ENCODE data around the gene CDX2. TPM values are rescaled to one million over a fixed set of nuclear protein-coding genes. Genes with fewer than 3 reads are reported as not detected.

Gene CDX2
- total and polyA plus RNA-seq, 4 donors, result not detected

DNA sequence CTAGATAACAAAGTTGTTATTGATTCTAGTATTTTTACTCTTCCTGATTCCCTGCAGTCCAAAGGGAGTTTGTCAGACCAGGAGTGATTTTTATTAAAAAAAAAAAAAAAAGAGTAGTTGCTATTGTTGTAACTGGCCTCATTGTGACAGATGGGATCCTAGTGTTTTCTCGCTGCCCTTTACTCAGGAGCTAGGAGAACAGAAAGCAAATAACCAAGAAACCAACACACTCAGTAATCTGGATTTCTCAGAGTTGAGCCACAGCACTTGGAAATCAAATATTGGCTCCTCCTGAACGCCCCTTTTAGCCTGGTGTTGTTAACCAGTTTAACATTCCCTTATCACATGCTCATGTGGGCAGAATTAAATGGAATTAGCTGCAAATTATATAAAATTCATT lies 57.6 kb downstream of the CDX2 start:
- no peak overlapping the region for H3K27ac ChIP-seq (ENCODE audit: low read depth in 1 of 2, low read length in 2 of 2)
- no peaks in the 10 kb centered on the region for H3K9me3 ChIP-seq (ENCODE audit: control insufficient read depth in 4 of 4, low read length in 3 of 4)
- no peak overlapping the region for H3K4me3 ChIP-seq (ENCODE audit: low read depth in 1 of 3, low read length in 3 of 3)
- no peaks in the 10 kb centered on the region for H3K4me1 ChIP-seq (ENCODE audit: control insufficient read depth in 4 of 4, insufficient read depth in 4 of 4, low read length in 3 of 4)
- H3K9ac ChIP-seq (ENCODE audit: low read depth in 1 of 2, low read length in 2 of 2), result no peak overlapping the region
- no peak for TF ChIP-seq TAF1 (conservative IDR thresholded peaks at IDR 0.05)
- WGBS, result 34% methylated on average over 2 of the region's 2 CpGs
- DNase-seq (ENCODE audit: low spot score), result no peak
- peaks cover 0 to 18% (median 3%) of the 10 kb centered on the region in 4 donors for H3K27me3 ChIP-seq (ENCODE audit: control insufficient read depth in 4 of 4, insufficient read depth in 4 of 4, low read length in 3 of 4)
- H3K36me3 ChIP-seq (ENCODE audit: control insufficient read depth in 4 of 4, insufficient read depth in 3 of 4, low read depth in 1 of 4, low read length in 3 of 4), result no peaks in the 10 kb centered on the region

Small RNA genes lying within 50 kb of the gene (small RNA-seq; reads per million reads assigned to genes)
- 0.07 reads per million for gene ATP5F1EP2
- not detected for gene RN7SL272P

Other genes with a start within 250 kb of the CDX2 start
- not detected for gene GSX1, start 176.8 kb downstream of the CDX2 start, total RNA-seq
- not detected for gene GSX1, start 176.8 kb downstream of the CDX2 start, polyA plus RNA-seq
- under 1 TPM in 1 of 2 donors, not detected in 1; 0.08 TPM for gene PDX1, start 49.3 kb downstream of the CDX2 start, total RNA-seq
- under 1 TPM; 0.10 to 0.16 TPM for gene PDX1, start 49.3 kb downstream of the CDX2 start, polyA plus RNA-seq
- not detected for gene URAD, start 19.4 kb upstream of the CDX2 start, total RNA-seq
- gene URAD, start 19.4 kb upstream of the CDX2 start, polyA plus RNA-seq, result not detected
- gene FLT3, start 131.3 kb upstream of the CDX2 start, total RNA-seq, result under 1 TPM; 0.67 to 0.84 TPM
- gene FLT3, start 131.3 kb upstream of the CDX2 start, polyA plus RNA-seq, result under 1 TPM; 0.14 to 0.16 TPM
- gene PAN3, start 169.2 kb upstream of the CDX2 start, total RNA-seq, result 10 to 100 TPM; 13.1 to 22.8 TPM
- gene PAN3, start 169.2 kb upstream of the CDX2 start, polyA plus RNA-seq, result 10 to 100 TPM in 1 of 2 donors, 1 to 10 TPM in 1; 2.9 to 10.2 TPM